HG03520 (cell line): ENCODE measurements around the gene SIL1.
"Not testable (repeated sequence)": the region's sequence is repeated elsewhere in the genome, so short reads cannot be mapped to it uniquely, and the experiment has no call there.

Experiments
- ATAC-seq: cut with Tn5 transposase; IDR thresholded peaks from one replicate; pipeline ENCODE4 v1.9.1; 2021; ENCODE audit warnings: mild to moderate bottlenecking, moderate library complexity; ENCODE audit not compliant: unreplicated experiment

The SIL1 gene

DNA sequence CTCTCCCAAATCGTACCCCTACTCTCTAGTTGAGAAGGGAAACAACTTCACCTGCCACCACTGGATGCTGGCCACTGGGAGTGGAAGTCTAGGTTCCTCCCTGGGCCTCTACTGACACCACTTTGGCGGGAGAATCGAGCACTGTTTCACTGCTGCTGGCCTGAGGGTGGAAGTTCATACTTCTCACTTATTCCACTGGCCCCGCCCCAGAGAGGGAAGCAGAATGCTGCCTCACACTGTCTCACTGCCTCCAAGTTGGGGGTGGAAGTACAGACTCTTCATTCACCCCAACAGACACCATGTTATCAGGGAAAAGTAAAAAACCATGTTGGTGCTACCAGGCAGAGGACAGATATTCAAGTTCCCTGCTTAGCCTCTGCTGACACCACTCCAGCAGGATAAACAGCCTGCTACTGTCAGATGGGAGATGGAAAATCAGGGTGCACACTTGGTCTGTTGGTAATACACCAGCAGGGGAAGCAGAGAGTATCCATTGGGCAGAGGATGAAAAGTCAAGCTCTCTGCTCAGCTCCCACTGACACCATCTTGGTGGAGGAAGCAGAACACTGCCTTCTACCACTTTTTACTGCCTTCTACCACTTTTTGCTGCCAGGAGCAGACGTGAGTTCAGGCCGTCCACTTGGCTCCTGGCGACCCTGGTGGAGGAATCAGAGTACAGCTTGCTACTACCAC is 159.4 kb downstream of the SIL1 start:
- ATAC-seq, result no peak

DNA sequence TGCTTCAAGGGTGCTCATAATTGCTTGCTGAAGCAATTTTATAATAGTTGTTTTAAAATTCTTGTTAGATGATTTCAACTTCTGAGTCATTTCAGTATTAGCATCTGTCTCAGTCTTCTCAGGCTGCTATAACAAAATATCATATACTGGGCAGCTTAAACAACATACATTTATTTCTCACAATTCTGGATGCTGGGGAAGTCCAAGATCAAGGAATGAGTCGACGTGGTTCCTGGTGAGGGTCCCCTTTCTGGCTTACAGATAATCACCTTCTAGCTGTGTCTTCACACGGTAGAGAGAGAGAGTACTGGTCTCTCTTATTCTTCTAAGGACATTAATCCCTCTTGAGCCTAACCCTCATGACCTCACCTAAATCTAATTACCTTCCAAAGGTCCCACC is 160.4 kb downstream of the SIL1 start:
- ATAC-seq, result no peak

DNA sequence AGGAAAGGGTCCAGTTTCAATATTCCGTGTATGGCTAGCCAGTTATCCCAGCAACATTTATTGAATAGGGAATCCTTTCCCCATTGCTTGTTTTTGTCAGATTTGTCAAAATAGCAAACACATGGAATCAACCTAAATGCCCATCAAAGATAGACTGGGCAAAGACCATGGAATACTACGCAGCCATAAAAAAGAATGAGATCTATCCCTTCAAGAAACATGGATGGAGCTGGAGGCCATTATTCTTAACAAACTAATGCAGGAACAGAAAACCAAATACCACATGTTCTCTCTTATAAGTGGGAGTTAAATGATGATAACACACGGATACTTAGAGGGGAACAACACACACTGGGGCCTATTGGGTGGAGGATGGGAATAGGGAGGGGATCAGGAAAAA is 161.8 kb downstream of the SIL1 start:
- not testable (repeated sequence) for ATAC-seq

DNA sequence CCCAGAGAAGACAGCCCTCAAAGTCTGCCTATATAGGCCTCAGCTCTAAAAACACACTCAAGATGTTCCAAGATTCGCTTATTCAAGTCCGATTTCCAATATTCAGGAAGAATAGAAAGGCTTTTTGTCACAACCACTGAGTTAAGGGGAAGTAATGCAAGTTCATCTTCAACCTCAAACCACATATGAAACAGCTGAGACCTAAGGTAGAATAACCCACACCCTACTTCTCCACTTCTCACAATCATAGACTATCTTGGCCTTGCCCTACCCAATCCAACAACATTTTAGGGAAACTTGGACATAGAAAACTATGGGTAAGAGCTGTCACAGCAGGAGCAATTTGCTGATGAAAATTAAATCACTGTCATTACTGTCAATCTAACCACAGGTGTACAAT is 171.0 kb downstream of the SIL1 start:
- no peak for ATAC-seq

DNA sequence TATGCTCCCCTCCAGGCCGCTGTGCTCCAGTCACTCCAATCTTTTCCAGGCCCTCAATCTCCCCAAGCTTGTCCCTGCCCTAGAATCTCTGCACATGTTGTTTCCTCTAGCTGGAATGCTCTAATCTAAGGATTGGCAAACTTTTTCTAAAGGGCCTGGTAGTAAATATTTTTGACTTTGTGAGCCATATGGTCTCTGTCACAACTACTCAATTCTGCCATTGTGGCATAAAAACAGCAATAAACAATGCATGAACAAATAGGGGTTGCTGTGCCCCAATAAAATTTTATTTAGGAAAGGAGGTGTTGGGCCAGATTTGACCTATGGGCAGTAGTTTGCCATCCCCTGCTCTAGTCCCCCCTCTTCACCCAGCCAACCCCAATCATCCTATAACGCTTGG is 172.5 kb downstream of the SIL1 start:
- no peak for ATAC-seq

DNA sequence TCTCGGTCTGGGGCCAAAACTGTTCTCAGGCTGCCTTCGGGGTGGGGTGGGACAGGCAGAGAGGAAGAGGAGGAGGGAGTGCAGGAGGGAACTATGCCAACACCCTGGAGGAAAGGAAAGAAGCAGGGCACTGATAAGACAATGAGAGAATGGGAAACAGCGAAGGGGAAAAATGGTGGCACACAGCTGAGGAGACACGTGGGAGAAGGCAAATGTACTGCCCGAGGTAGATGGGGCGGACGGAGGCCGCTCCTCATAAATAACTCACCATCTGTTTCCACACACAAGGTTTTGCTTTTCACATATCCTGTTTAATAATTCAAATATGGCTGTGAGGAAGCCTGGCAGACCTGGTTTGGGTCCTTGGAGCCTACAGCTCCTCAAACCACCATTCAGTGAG is 174.9 kb downstream of the SIL1 start:
- ATAC-seq, result no peak

DNA sequence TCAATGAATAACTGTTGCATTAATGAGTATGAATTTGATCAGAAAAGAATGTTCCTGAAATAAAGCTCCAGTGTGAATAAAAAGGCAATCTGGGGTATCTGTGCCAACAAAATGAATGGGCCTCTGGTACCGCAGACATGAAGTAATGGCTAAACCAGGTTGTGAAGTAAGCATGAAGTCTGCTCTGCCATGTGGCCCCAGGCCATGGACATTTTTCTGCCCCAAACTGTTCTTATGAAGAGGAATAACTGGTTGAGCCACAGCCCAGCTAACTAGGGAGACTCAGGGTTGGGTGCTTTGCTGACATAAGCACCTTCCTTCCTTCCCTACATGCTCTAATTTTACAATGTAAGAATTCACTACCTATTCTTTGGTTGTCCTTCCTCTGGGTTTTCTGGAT is 175.6 kb downstream of the SIL1 start:
- no peak for ATAC-seq

DNA sequence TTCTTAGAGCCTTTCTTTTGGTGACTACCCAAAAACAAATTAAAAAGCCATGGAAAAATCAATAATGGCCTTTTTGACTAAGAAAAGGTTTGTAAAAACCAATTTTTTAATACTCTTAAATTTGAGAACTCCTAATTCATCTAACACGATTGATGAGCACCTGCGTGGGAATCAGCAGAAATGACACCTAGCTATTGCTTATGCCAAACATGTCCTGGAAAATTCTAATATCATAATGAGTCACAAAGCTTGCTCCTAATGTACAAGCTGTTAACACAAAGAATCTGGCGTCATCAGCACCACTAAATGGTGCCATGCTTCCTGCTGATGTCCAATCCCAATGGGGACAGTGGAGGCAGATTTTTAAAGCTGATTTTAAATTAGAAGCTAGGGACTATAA is 176.8 kb downstream of the SIL1 start:
- no peak for ATAC-seq

DNA sequence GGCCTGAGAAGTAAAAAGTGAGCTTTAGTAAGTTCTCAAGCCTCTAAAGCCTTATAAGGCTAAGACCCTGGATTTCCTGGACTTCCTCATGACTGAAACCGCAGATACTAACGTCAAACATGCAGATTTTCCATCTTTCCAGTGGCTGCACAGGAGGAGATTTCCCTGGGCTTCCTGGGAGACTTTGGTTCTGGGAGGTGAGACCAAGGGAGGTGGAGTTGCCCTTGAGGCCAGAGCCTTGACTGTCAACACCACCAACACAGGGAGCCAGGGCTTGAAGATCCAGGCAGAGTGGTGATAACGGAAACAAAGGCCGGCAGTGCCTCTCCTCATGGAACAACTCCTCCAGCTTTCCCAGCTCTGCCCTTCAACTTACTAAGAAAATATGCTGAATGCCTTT is 178.3 kb downstream of the SIL1 start:
- ATAC-seq, result no peak

DNA sequence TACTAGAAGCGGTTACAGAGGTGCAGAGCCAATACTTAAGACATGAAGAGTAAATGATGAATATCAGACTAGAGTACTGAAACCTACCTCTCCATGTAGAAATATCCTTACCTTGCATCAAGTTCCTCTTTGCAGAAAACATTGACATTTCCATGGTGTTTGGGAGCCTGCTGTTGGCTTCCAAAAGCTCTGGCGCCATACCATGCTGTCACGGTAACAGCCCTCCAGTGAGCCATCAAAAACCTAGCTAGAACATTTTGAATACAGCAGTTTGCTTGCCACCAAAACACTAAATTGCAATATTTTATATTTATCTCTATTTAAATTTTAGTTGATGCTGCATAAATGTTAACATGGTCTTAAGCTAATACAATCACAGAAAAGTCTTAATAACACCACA is 179.0 kb downstream of the SIL1 start:
- no peak for ATAC-seq

DNA sequence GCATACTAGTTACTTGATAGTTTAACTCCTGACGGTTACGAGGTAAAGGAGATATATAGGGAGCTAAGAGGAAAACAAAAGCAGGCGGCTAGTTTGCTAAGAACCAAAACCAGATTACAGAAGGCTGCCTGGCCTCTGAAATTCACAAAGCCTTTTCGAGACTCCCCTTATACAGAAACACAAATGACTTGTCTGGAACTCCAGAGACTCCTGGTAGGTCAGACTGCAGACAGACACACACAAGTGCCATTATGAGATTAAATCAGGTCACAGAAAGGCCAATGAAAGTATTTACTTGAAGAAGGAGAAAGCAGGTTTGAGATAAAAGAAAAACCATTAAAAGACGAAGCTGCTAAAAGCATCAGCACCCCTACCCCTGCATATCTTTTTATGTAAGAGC is 180.5 kb downstream of the SIL1 start:
- ATAC-seq, result no peak

DNA sequence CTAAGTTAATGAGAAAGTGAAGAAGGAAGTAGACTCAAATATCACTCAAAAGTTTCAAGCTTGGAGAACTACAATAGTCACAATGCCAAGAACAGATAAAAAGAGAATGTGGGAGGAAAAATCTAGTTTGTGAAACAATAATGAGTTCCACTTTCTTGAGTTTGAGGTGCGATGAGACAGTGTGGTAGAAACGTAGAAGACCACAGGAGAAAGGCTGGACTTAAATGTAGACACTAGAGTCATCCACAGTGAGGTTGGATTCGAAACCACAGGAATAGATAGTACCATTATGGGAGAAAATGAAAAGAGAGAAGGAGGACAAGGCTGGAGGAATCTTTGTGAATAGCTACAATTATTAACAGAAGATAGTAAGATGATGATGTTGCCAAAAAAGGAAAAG is 182.0 kb downstream of the SIL1 start:
- ATAC-seq, result no peak

DNA sequence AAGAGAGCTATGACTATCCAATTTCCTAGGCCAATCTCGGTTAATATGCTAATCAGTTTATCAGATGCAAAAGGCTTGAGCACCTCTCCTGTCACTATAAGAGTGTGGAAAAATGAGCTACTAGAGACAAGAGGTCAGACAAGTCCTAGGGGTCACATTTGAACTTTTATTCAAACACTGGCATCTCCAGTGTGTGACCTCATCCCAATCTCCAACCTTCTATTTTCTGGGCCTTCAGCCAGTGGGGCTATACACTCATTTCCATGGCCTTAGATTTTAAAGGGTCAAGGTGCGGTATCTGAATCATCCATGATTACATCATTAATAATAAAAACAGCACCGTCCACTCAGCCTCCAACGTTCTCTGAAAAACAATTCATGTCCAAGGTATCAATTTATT is 183.4 kb downstream of the SIL1 start:
- ATAC-seq, result no peak

DNA sequence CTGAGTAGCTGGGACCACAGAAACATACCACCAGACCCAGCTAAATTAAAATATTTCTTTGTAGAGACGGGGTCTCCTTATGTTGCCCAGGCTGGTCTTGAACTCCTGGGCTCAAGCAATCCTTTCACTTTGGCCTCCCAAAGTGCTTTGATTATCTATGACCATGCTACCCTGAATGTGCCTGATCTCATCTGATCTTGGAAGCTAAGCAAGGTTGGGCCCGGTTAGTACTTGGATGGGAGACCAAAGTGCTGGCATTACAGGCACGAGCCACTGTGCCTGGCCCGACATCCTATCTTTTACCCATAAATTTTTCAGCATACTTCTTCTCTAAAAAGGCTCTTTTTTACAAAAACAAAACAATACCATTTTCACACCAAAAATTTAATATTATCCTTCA is 186.0 kb downstream of the SIL1 start:
- ATAC-seq, result no peak

DNA sequence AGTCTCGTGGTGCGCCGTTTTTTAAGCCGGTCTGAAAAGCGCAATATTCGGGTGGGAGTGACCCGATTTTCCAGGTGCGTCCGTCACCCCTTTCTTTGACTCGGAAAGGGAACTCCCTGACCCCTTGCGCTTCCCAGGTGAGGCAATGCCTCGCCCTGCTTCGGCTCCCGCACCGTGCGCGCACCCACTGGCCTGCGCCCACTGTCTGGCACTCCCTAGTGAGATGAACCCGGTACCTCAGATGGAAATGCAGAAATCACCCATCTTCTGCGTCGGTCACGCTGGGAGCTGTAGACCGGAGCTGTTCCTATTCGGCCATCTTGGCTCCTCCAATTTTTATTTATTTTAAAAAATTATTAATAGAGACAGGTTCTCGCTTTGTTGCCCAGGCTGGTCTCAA is 187.0 kb downstream of the SIL1 start:
- ATAC-seq, result not testable (repeated sequence)

DNA sequence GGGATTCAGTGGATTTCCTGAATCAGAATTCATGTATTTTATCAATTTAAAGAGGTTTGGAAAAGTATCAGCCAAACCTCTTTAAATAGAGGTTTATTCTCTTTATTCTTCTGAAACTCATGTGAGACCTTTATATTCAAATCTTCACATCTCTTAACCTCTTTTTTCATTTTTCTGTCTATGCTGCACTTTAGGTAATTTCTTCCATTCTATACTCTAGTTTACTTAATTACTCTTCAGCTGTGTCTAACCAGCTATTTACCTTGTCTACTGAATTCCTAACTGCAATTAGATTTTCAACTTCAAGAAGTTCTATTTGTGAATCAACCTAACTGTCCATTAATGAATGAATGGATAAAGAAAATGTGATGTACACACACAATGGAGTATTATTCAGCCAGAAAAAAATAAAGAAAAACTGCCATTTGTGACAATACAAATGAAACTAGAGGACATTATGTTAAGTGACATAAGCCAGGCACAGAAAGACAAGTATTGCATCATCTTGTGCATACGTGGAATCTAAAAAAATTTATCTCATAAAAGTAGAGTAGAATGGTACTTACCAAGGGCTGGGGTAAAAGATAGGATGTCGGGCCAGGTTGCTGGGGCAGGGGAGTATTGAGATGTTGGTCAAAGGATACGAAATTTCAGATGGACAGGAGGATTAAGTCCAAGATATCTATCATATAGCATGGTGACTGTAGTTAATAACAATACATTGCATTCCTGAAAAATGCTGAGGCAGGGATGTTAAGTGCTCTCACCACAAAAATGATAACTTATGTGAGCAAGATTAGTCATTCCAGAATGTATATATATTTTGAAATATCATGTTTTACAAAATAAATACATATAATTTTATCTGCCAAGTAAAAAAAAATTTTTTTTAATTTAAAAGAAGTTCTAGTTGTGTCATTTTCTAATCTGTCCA is 193.5 kb downstream of the SIL1 start:
- ATAC-seq, result no peak

DNA sequence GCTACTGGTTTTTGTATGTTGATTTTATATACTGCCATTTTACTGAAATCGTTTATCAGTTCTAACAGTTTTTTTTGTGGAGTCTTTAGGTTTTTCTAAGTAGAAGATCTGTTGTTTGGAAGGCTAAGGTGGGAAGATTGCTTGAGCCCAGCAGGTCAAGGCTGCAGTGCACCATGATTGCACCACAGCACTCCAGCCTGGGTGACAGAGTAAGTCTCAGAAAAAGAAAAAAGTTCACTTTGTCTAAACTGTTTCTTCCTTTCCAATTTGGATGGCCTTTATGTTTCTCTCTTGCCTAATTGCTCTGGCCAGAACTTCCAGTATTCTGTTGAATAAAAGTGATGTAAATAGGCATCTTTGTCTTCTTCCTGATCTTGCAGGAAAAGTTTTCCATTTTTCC is 198.5 kb downstream of the SIL1 start:
- no peak for ATAC-seq

DNA sequence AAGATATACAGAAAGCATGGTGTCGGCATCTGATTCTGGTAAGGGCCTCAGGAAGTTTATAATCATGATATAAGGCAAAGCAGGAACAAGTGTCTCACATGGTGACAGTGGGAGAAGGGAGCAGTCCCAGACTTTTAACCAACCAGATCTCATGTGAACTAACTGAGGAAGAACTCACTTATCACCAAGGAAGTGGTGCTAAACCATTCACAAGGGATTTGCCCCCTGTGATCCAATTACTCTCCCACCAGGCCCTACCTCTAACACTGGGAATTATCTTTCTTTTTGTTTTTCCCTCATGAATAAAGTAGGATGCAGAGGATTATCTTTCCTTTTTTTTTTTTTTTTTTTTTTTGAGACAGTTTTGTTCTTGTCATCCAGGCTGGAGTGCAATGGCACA is 199.6 kb downstream of the SIL1 start:
- ATAC-seq, result no peak

DNA sequence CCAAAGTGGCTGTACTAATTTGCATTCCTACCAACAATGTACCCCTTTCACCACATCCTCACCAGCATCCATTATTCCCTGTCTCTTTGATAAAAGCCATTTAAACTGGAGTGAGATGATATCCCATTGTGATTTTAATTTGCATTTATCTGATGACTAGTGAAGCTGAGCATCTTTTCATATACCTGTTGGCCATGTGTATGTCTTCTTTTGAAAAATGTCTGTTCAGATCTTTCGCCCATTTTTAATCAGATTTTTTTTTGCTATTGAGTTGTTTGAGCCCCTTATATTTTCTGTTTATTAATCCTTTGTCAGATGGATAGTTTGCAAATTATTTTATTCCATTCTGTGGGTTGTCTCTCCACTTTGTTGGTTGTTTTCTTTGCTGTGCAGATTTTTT is 202.0 kb downstream of the SIL1 start:
- no peak for ATAC-seq

DNA sequence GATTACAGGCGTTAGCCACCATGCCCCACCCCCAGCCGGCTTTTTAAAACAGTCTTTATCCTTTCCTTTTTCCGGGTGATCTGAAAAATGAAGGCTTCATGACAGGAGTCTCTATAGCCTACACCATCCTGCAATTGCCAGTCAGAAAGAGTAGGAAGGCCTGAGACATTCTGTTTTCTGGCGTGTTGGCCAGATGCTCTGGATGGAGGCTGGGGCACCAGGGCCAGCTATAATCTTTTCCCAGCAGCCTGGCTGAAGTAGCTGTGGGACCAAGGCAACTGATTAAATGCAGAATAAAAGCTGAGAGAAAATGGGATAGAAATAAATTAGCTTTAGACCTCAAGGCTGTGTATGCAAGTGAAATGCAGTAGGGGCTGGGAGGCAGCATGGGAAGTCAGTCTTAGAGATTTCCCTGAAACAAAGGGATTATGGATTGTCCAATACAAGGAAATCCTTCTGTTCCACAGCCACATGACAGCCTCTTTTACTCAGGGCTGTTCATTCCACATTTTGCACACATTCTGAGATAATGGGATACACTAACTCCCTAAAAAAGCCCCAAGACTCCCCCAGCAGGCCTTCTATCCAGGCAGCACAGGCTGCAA is 207.1 kb downstream of the SIL1 start:
- no peak for ATAC-seq

DNA sequence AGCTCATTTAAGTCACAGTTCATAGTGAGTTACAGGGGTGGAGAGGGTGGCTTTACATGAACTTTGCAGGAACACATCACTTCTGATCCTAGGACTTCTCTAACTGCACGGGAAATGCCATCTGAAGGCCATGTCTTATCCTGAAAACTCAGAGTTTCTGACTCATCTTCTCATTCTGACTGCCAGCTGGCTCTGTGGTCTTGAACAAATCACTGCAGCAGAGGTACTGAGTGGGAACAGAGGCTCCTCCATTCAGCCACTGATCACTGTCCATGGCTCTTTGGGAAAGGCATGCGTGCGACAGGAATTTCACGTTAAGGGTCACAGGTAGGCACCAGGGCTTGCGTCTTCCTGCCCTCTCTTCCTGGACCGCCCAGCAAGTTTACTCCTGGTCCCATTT is 208.4 kb downstream of the SIL1 start:
- ATAC-seq, result no peak

DNA sequence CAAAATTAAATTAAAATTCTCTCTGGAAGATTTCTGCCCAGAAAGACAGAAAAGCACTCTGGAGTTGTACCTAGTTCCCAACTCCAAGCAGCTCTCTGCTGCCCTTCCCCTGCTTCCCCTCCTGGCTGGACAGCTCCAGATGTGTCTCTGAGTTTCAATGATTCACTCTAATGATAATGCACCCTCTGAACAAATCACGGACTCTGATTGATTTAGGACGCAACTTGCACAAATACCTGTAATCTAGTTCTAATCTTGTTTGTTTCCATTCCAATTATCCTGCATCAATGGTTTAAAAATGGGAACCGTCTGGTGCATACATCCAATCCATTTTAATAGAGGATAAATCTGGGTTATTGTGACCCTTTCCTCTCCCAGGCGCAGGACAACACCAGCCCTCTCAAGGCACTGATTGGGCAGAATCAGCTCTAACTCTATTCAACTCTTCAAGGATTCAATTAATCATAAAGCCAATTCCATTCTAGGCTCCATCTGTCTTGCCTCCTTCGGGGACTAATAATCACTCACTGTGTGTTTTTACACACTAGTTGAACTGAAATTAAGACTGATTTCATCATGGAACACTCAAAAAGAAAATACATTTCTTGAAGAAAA is 211.9 kb downstream of the SIL1 start:
- ATAC-seq, result no peak
